T-cell (primary cell): Measurements from ENCODE around the gene HIF1A. TPM values are rescaled to one million over a fixed set of nuclear protein-coding genes. Genes with fewer than 3 reads are reported as not detected.

Experiments
- ATAC-seq, 4 experiments: fragments of 200-7000 bp in 3 of 4; fragments of 150-1000 bp in 1 of 4; cut with Tn5 transposase; replicated peaks in 1 of 4; 1 replicate in 3 of 4; 2 replicates in 1 of 4; pipeline ENCODE4 v1.10.0; 2021; ENCODE audit warnings: moderate library complexity in 3 of 4, mild to moderate bottlenecking in 2 of 4, moderate number of reproducible peaks in 1 of 4
- CTCF ChIA-PET, 2 donors: fragments of 300-600 bp; sonication (Branson Sonifier 250); formaldehyde crosslinking; loops; one replicate each; lab custom pipeline; 2022; ENCODE audit warnings: antibody characterized with exemption in 2 of 2; lab: Charles Lee
- POLR2A ChIA-PET, 2 donors: fragments of 300-600 bp; sonication (Branson Sonifier 250); formaldehyde crosslinking; loops; one replicate each; lab custom pipeline; 2022; ENCODE audit warnings: antibody characterized with exemption in 2 of 2; lab: Charles Lee
- DNase-seq, 35 experiments: peaks; one replicate each; pipeline versions ENCODE4 v3.0.0 to v3.0.0-alpha.2; 2013 to 2023
- H3K27ac ChIP-seq: one replicate; pipeline ENCODE4 v1.5.1; 2013; ENCODE audit warnings: low read length
- H3K27me3 ChIP-seq, 2 experiments: replicated peaks in 1 of 2; 1 replicate in 1 of 2; 2 replicates in 1 of 2; pipeline versions ENCODE4 v1.6.1 to v1.7.0; 2013; ENCODE audit warnings: low read length in 1 of 2, mixed read lengths in 1 of 2; ENCODE audit not compliant: control insufficient read depth in 2 of 2, insufficient read depth in 2 of 2; ENCODE audit errors: extremely low read depth in 1 of 2
- H3K36me3 ChIP-seq, 2 donors: 1 replicate in 1 of 2; 2 replicates in 1 of 2; pipeline versions ENCODE4 v1.6.1 to v1.7.0; 2013; ENCODE audit warnings: low read length in 1 of 2; ENCODE audit not compliant: control insufficient read depth in 2 of 2, insufficient read depth in 1 of 2; ENCODE audit errors: extremely low read depth in 1 of 2
- H3K4me1 ChIP-seq, 2 experiments: 1 replicate in 1 of 2; 2 replicates in 1 of 2; pipeline versions ENCODE4 v1.6.1 to v1.7.0; 2013; ENCODE audit warnings: low read length in 2 of 2, mixed read lengths in 1 of 2; ENCODE audit not compliant: insufficient read depth in 2 of 2, control insufficient read depth in 1 of 2; ENCODE audit errors: extremely low read depth in 1 of 2
- H3K4me3 ChIP-seq, 2 donors: 1 replicate in 1 of 2; 2 replicates in 1 of 2; pipeline versions ENCODE4 v1.5.1 to v1.7.0; 2013; ENCODE audit warnings: mild to moderate bottlenecking in 2 of 2, low read length in 1 of 2, moderate library complexity in 1 of 2; ENCODE audit not compliant: control insufficient read depth in 1 of 2; ENCODE audit errors: extremely low read depth in 1 of 2
- H3K9me3 ChIP-seq: 2 replicates; pipeline ENCODE4 v1.7.0; 2013
- H3K27ac Mint-ChIP-seq, 2 donors: one replicate each; pipeline ENCODE4 v1.8.0; 2020 to 2021; ENCODE audit warnings: mild to moderate bottlenecking in 2 of 2, mixed read lengths in 2 of 2
- H3K27me3 Mint-ChIP-seq, 2 donors: one replicate each; pipeline ENCODE4 v1.8.0; 2021 to 2022; ENCODE audit warnings: mixed read lengths in 2 of 2
- H3K36me3 Mint-ChIP-seq: one replicate; pipeline ENCODE4 v1.8.0; 2021; ENCODE audit warnings: mixed read lengths
- H3K4me1 Mint-ChIP-seq, 3 donors: one replicate each; pipeline ENCODE4 v1.8.0; 2020 to 2022; ENCODE audit warnings: mixed read lengths in 3 of 3, mild to moderate bottlenecking in 1 of 3
- H3K4me3 Mint-ChIP-seq, 3 donors: one replicate each; pipeline ENCODE4 v1.8.0; 2020 to 2022; ENCODE audit warnings: mild to moderate bottlenecking in 3 of 3, mixed read lengths in 3 of 3, moderate library complexity in 3 of 3
- H3K9me3 Mint-ChIP-seq, 3 donors: one replicate each; pipeline ENCODE4 v1.8.0; 2020 to 2022; ENCODE audit warnings: mixed read lengths in 3 of 3
- WGBS: methylation state at CpG from one replicate; pipeline ENCODE4 v1.1.5; 2013; ENCODE audit warnings: missing lambda C conversion rate; ENCODE audit not compliant: insufficient coverage; 5-methylcytosine and 5-hydroxymethylcytosine counted together
- total RNA-seq, 35 experiments: library from RNA in 6 of 35; stranded (reverse) in 6 of 35; fragments of 120-200 nt in 1 of 35; gene quantifications; one replicate each; pipeline versions ENCODE4 v1.2.1 to v1.2.4 and lab custom pipeline; 2013 to 2026

The HIF1A gene
- 100 to 1,000 TPM in 2 of 5 donors, 10 to 100 TPM in 3; 80.2 to 200 (median 87.8) TPM for total RNA-seq
- 89.5 TPM for total RNA-seq (2013)
- total RNA-seq (lab: John Stamatoyannopoulos, UW): 115 to 826 (median 374) reads per million in 29 experiments

DNA sequence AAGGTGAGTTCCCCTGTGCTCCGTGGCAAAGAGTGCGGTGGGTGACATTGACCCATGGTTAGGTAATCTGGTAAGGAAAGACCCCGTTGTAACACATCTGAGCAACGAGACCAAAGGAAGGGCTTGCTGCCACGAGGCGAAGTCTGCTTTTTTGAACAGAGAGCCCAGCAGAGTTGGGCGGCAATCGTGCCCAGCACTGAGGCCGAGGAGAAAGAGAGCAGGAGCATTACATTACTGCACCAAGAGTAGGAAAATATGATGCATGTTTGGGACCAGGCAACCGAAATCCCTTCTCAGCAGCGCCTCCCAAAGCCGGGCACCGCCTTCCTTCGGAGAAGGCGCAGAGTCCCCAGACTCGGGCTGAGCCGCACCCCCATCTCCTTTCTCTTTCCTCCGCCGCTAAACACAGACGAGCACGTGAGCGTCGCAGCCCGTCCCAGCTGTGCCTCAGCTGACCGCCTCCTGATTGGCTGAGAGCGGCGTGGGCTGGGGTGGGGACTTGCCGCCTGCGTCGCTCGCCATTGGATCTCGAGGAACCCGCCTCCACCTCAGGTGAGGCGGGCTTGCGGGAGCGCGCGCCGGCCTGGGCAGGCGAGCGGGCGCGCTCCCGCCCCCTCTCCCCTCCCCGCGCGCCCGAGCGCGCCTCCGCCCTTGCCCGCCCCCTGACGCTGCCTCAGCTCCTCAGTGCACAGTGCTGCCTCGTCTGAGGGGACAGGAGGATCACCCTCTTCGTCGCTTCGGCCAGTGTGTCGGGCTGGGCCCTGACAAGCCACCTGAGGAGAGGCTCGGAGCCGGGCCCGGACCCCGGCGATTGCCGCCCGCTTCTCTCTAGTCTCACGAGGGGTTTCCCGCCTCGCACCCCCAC, at the start of gene HIF1A:
HIF1A (plus strand) TSS at position 684 of the 865 bp plus-strand sequence. CDS start 292 bp downstream, outside the sequence.
- H3K27me3 ChIP-seq: no peaks in the 10 kb centered on the region
- under 1% methylated on average over 67 of the region's 68 CpGs for WGBS
- H3K27ac ChIP-seq: peak within 1 kb of the TSS; percentile 95
- Mint-ChIP-seq H3K4me1 (peaks cover 60 to 64% (median 62%) of the 10 kb centered on the region in 3 donors), H3K9me3 (peaks cover 0 to 10% (median 0%) of the 10 kb centered on the region in 3 donors), H3K4me3 (peak within 1 kb of the TSS; percentile 93 to 99 (median 97)), H3K27ac (peak within 1 kb of the TSS; percentile 98 to 99), H3K36me3 (peaks cover 4% of the 10 kb centered on the region), H3K27me3 (no peaks in the 10 kb centered on the region)
- H3K9me3 ChIP-seq: no peaks in the 10 kb centered on the region
- H3K36me3 ChIP-seq: no peaks in the 10 kb centered on the region
- peak; percentile 94 to 98 (median 96) for ATAC-seq
- CTCF ChIA-PET: interaction anchor here in 1 of 2 donors (0.6 to 1.8 kb wide), 5 partner anchors 22 to 222 kb away, joined by 3 to 9 read pairs (median 4); no protein-coding TSS in a partner anchor
- peak within 1 kb of the TSS; percentile 99 for H3K4me3 ChIP-seq
- peak; percentile 84 to 99 (median 96) for DNase-seq
- POLR2A ChIA-PET: interaction anchor here (0.6 to 1.7 kb wide), 7 partner anchors 9 to 190 kb away, joined by 3 to 7 read pairs (median 3); partner anchors contain the start of gene SNAPC1 (in 1 of the 2)
- peaks cover 17 to 43% of the 10 kb centered on the region in 2 experiments for H3K4me1 ChIP-seq

GRCh38 chr14:61646366-61647116, 48.8 kb upstream of the HIF1A start:
- H3K36me3 Mint-ChIP-seq: no peaks in the 10 kb centered on the region
- WGBS: no CpG with 5 or more reads among the region's 5 CpGs
- no peak overlapping the region for H3K27ac ChIP-seq
- H3K9me3 Mint-ChIP-seq: no peaks in the 10 kb centered on the region
- peaks cover 4 to 16% of the 10 kb centered on the region in 2 experiments for H3K4me1 ChIP-seq
- no peaks in the 10 kb centered on the region for H3K9me3 ChIP-seq
- DNase-seq: no peak
- no peak for ATAC-seq
- no peaks in the 10 kb centered on the region for H3K36me3 ChIP-seq
- CTCF ChIA-PET: no interaction called here
- no peak overlapping the region for H3K4me3 Mint-ChIP-seq
- H3K27me3 Mint-ChIP-seq: no peaks in the 10 kb centered on the region
- no peaks in the 10 kb centered on the region for H3K27me3 ChIP-seq
- POLR2A ChIA-PET: no interaction called here
- peaks cover 26 to 37% (median 34%) of the 10 kb centered on the region in 3 donors for H3K4me1 Mint-ChIP-seq
- no peak overlapping the region for H3K4me3 ChIP-seq
- no peak overlapping the region for H3K27ac Mint-ChIP-seq

GRCh38 chr14:61647704-61648103, 47.6 kb upstream of the HIF1A start:
- Histone ChIP-seq H3K4me3 (no peak overlapping the region), H3K36me3 (no peaks in the 10 kb centered on the region), H3K9me3 (no peaks in the 10 kb centered on the region), H3K4me1 (peaks cover 4 to 16% of the 10 kb centered on the region in 2 experiments), H3K27ac (no peak overlapping the region), H3K27me3 (no peaks in the 10 kb centered on the region)
- H3K27me3 Mint-ChIP-seq: no peaks in the 10 kb centered on the region
- peaks cover 23 to 34% (median 31%) of the 10 kb centered on the region in 3 donors for H3K4me1 Mint-ChIP-seq
- no peaks in the 10 kb centered on the region for H3K9me3 Mint-ChIP-seq
- no peak overlapping the region for H3K4me3 Mint-ChIP-seq
- H3K27ac Mint-ChIP-seq: no peak overlapping the region
- no CpG with 5 or more reads among the region's 5 CpGs for WGBS
- no peaks in the 10 kb centered on the region for H3K36me3 Mint-ChIP-seq
- CTCF ChIA-PET: no interaction called here
- DNase-seq: no peak
- POLR2A ChIA-PET: no interaction called here
- no peak for ATAC-seq

- no peak overlapping the region for H3K27ac Mint-ChIP-seq
- Histone ChIP-seq H3K27me3 (no peaks in the 10 kb centered on the region), H3K27ac (no peak overlapping the region), H3K4me3 (no peak overlapping the region), H3K4me1 (peaks cover 4 to 16% of the 10 kb centered on the region in 2 experiments), H3K9me3 (no peaks in the 10 kb centered on the region), H3K36me3 (no peaks in the 10 kb centered on the region)
- no peak for DNase-seq
- ATAC-seq: no peak
- H3K36me3 Mint-ChIP-seq: no peaks in the 10 kb centered on the region
- H3K4me1 Mint-ChIP-seq: peaks cover 23 to 34% (median 31%) of the 10 kb centered on the region in 3 donors
- no peaks in the 10 kb centered on the region for H3K27me3 Mint-ChIP-seq
- CTCF ChIA-PET: interaction anchor here in 1 of 2 donors (0.5 to 0.7 kb wide), 2 partner anchors 32 to 120 kb away, joined by 3 to 4 read pairs; no protein-coding TSS in a partner anchor
- no peak overlapping the region for H3K4me3 Mint-ChIP-seq
- POLR2A ChIA-PET: interaction anchor here (0.6 to 0.7 kb wide), 2 partner anchors 49 to 190 kb away, joined by 4 read pairs; no protein-coding TSS in a partner anchor
- H3K9me3 Mint-ChIP-seq: no peaks in the 10 kb centered on the region
Measured at GRCh38 chr14:61648377-61648776, 46.9 kb upstream of the HIF1A start.

- H3K4me1 ChIP-seq: peaks cover 4 to 17% of the 10 kb centered on the region in 2 experiments
- Mint-ChIP-seq H3K27ac (peak overlapping the region; percentile 4 to 7), H3K4me1 (peaks cover 27 to 30% (median 28%) of the 10 kb centered on the region in 3 donors), H3K9me3 (no peaks in the 10 kb centered on the region), H3K36me3 (no peaks in the 10 kb centered on the region), H3K4me3 (peak overlapping the region in 2 of 3 donors; percentile 8 to 59), H3K27me3 (no peaks in the 10 kb centered on the region)
- no peaks in the 10 kb centered on the region for H3K36me3 ChIP-seq
- no CpG with 5 or more reads among the region's 4 CpGs for WGBS
- no peak overlapping the region for H3K27ac ChIP-seq
- no peaks in the 10 kb centered on the region for H3K9me3 ChIP-seq
- CTCF ChIA-PET: interaction anchor here in 1 of 2 donors (0.6 kb wide), 1 partner anchor 374 kb away, joined by 3 read pairs; no protein-coding TSS in a partner anchor
- H3K27me3 ChIP-seq: no peaks in the 10 kb centered on the region
- POLR2A ChIA-PET: interaction anchor here (0.6 to 0.9 kb wide), 3 partner anchors 34 to 174 kb away, joined by 3 to 6 read pairs (median 3); no protein-coding TSS in a partner anchor
- ATAC-seq: peak; percentile 81 to 98 (median 92)
- DNase-seq: peak in 1 of 35 experiments; percentile 55
- no peak overlapping the region for H3K4me3 ChIP-seq
Measured at GRCh38 chr14:61649283-61649682, 46.0 kb upstream of the HIF1A start.

- H3K36me3 Mint-ChIP-seq: no peaks in the 10 kb centered on the region
- H3K9me3 ChIP-seq: no peaks in the 10 kb centered on the region
- H3K4me3 Mint-ChIP-seq: no peak overlapping the region
- H3K27me3 ChIP-seq: no peaks in the 10 kb centered on the region
- H3K27me3 Mint-ChIP-seq: no peaks in the 10 kb centered on the region
- H3K27ac Mint-ChIP-seq: no peak overlapping the region
- H3K27ac ChIP-seq: no peak overlapping the region
- H3K36me3 ChIP-seq: no peaks in the 10 kb centered on the region
- H3K4me1 Mint-ChIP-seq: peaks cover 36 to 41% (median 38%) of the 10 kb centered on the region in 3 donors
- H3K4me3 ChIP-seq: no peak overlapping the region
- WGBS: no CpG with 5 or more reads among the region's 4 CpGs
- H3K4me1 ChIP-seq: peaks cover 13 to 22% of the 10 kb centered on the region in 2 experiments
- H3K9me3 Mint-ChIP-seq: no peaks in the 10 kb centered on the region
- ATAC-seq (no peak), DNase-seq (no peak)
- ChIA-PET CTCF (no interaction called here), POLR2A (no interaction called here)
Measured at GRCh38 chr14:61651355-61651754, 44.0 kb upstream of the HIF1A start.
